Gastrocnemius medialis (tissue), 4 donors: ENCODE measurements around the gene TLE2.

Experiments
- POLR2A ChIP-seq, 2 donors: fragments of 450-650 bp; IDR thresholded peaks; one replicate each; pipeline ENCODE4 v1.6.1; 2017; ENCODE audit warnings: antibody characterized with exemption in 2 of 2, mild to moderate bottlenecking in 2 of 2, moderate library complexity in 2 of 2
- TF ChIP-seq, protein P1 (sequence below), 5 experiments: fragments of 450-650 bp in 3 of 5; fragments of 200-600 bp in 2 of 5; sonication (generic) in 2 of 5; IDR thresholded peaks in 4 of 5; conservative IDR thresholded peaks in 1 of 5; 1 replicate in 4 of 5; 2 replicates in 1 of 5; pipeline ENCODE4 v1.5.1; 2016 to 2019; ENCODE audit warnings: antibody characterized with exemption in 5 of 5, mild to moderate bottlenecking in 3 of 5, moderate library complexity in 3 of 5

DNA sequence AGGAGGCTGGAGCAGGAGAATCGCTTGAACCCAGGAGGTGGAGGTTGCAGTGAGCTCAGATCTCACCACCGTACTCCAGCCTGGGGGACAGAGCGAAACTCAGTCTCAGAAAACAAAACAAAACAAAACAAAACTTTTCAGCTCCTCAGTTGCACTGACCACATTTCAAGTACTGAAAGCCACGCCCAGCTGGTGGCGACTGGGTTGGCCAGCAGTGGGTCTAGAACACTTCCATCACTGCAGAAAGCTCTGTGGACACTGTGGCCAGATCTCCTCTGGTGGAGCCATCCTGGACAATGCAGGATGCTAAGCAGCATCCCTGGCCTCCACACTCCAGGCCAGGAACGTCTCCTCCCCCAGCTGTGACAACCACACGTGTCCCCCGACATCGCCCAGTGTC lies 21.1 kb downstream of the TLE2 start:
- TF ChIP-seq, protein P1, sequence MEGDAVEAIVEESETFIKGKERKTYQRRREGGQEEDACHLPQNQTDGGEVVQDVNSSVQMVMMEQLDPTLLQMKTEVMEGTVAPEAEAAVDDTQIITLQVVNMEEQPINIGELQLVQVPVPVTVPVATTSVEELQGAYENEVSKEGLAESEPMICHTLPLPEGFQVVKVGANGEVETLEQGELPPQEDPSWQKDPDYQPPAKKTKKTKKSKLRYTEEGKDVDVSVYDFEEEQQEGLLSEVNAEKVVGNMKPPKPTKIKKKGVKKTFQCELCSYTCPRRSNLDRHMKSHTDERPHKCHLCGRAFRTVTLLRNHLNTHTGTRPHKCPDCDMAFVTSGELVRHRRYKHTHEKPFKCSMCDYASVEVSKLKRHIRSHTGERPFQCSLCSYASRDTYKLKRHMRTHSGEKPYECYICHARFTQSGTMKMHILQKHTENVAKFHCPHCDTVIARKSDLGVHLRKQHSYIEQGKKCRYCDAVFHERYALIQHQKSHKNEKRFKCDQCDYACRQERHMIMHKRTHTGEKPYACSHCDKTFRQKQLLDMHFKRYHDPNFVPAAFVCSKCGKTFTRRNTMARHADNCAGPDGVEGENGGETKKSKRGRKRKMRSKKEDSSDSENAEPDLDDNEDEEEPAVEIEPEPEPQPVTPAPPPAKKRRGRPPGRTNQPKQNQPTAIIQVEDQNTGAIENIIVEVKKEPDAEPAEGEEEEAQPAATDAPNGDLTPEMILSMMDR (IDR thresholded peaks at IDR 0.05 in 4 of 5, conservative IDR thresholded peaks at IDR 0.05 in 1 of 5) = no peak
- TF ChIP-seq POLR2A (IDR thresholded peaks at IDR 0.05) = no peak
